Measurements from ENCODE around the gene MYH10. TPM values are rescaled to one million over a fixed set of nuclear protein-coding genes. Genes with fewer than 3 reads are reported as not detected.

Gene MYH10
- total RNA-seq, 2 donors from 2014 or later = 13.9 to 34.7 TPM

DNA sequence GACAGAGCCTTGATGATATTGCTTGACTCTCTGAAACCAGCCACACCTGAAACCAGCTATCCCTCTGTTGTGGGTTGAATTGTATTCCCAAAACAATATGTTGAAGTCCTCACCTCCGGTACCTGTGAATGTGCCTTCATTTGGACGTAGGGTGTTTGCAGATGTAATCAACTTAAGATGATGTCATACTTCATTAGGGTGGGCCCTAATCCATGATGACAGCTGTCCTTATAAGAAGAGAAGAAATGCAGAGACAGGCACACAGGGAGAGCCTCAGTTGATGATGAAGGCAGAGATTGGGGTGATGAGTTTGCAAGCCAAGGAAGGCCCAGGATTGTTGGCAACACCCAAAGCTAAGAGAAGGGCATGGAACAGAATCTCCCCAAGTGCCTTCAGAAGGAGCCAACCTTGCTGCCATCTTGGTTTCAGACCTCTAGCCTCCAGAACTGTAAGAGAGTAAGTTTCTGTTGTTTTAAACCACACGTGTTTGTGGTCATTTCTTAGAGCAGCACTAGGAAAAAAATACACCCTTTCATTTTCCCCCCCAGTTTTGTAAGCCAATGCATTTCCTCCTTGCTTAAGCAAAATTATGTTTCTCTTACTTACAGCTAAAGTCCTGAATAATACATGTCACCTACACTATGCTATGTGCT lies 29.4 kb upstream of the MYH10 start:
- Mint-ChIP-seq H3K9me3 (peaks cover 9% of the 10 kb centered on the region), H3K27ac (no peak overlapping the region), H3K4me3 (no peak overlapping the region), H3K27me3 (peaks cover 4% of the 10 kb centered on the region), H3K4me1 (peaks cover 4% of the 10 kb centered on the region), H3K36me3 (ENCODE audit: low read depth) (no peaks in the 10 kb centered on the region)
- ATAC-seq (replicated peaks) = no peak

DNA sequence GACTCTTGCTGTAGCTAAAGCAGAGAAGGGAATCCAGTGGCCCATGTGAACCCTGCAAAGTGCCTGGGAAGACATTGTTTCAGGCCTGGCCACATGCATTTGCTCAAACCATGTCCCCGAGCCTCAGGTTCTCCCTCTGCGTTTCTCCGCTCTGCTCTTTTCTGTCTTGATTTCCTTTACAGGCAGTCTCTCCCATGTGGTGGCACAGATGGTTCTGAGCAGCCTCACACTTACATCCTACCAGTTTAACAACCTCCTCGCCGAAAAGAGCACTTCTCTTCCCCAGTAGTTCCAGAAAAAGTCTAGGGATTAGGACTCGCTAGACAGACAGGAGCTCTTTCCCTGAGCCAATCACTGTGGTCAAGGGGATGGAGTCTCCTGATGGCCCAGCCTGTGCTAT lies 28.3 kb upstream of the MYH10 start:
- no peak for ATAC-seq (replicated peaks)
- Mint-ChIP-seq H3K27ac (no peak overlapping the region), H3K4me1 (peaks cover 4% of the 10 kb centered on the region), H3K36me3 (ENCODE audit: low read depth) (no peaks in the 10 kb centered on the region), H3K4me3 (no peak overlapping the region), H3K27me3 (peaks cover 4% of the 10 kb centered on the region), H3K9me3 (peaks cover 9% of the 10 kb centered on the region)

DNA sequence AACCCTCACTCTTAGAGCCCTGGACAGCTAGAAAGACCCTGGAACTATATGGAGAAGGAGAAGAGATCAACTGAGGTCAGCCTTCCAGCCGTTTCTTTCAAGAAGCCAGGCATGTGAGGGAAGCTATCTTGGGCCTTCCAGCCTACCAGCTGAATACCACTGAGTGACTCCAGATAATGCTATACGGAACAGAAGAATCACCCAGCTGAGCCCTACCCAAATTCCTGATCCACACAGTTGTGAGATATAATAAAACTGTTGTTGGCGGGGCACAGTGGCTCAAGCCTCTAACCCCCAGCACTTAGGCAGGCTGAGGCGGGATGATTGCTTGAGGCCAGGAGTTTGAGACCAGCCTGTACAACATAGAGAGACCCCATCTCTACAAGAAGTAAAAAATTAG lies 26.2 kb upstream of the MYH10 start:
- no peak for ATAC-seq (replicated peaks)
- Mint-ChIP-seq H3K27me3 (peaks cover 6% of the 10 kb centered on the region), H3K4me3 (no peak overlapping the region), H3K36me3 (ENCODE audit: low read depth) (no peaks in the 10 kb centered on the region), H3K4me1 (peaks cover 4% of the 10 kb centered on the region), H3K9me3 (peaks cover 9% of the 10 kb centered on the region), H3K27ac (no peak overlapping the region)

DNA sequence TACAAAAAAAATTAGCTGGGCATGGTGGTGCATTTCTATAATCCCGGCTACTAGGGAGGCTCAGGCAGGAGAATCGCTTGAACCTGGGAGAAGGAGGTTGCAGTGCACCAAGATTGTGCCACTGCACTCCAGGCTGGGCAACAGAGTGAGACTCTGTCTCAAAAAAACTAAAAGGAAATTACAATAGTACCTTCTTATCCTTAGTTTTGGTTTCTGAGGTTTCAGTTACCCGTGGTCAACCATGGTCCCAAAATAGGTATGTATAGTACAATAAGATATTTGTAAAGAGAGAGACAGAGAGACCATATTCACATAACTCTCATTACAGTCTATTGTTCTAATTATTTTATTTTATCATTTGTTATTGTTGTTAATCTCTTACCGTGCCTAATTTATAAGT lies 24.3 kb upstream of the MYH10 start:
- Mint-ChIP-seq H3K27ac (no peak overlapping the region), H3K9me3 (peaks cover 9% of the 10 kb centered on the region), H3K4me1 (peaks cover 4% of the 10 kb centered on the region), H3K36me3 (ENCODE audit: low read depth) (no peaks in the 10 kb centered on the region), H3K27me3 (peaks cover 18% of the 10 kb centered on the region), H3K4me3 (no peak overlapping the region)
- no peak for ATAC-seq (replicated peaks)

DNA sequence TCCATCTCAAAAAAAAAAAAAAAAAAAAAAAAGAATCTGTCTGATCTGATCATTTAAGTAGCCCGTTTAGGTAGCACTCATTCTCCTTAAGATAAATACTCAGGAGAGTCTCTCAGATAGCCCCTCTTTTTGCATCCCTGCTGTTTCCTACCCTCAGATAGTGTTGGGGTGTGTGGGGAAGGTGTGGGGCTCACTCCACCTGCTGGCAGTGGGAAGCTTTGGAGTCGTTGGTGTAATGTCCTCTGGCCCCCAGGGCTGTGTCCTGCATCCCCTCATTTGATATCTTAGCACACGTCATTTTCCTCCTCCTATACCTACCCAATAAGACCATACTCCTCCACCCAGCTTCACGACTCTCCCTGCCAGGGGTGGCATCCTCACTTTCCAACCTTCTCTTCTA lies 20.5 kb upstream of the MYH10 start:
- Mint-ChIP-seq H3K36me3 (ENCODE audit: low read depth) (no peaks in the 10 kb centered on the region), H3K9me3 (no peaks in the 10 kb centered on the region), H3K4me3 (no peak overlapping the region), H3K27me3 (peaks cover 34% of the 10 kb centered on the region), H3K4me1 (no peaks in the 10 kb centered on the region), H3K27ac (no peak overlapping the region)
- no peak for ATAC-seq (replicated peaks)

DNA sequence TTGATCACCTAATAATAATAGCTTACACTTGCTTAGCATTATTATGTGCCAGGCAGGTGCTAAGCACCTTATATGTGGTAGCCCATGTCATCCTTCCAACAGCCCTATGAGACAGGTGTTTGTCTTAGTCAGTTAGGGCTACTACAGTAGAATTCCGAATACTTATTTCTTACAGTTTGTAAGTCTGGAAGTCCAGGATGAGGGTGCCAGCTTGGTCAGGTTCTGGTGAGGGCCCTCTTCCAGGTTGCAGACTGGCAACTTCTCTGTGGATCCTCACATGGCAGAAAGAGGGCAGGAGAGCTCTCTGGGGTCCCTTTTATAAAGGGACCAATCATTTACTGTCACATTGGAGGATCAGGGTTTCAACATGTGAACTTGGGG lies 19.6 kb upstream of the MYH10 start:
- ATAC-seq (replicated peaks) = no peak
- peaks cover 42% of the 10 kb centered on the region for H3K27me3 Mint-ChIP-seq
- H3K36me3 Mint-ChIP-seq (ENCODE audit: low read depth) = no peaks in the 10 kb centered on the region
- no peak overlapping the region for H3K4me3 Mint-ChIP-seq
- H3K27ac Mint-ChIP-seq = no peak overlapping the region
- no peaks in the 10 kb centered on the region for H3K4me1 Mint-ChIP-seq
- no peaks in the 10 kb centered on the region for H3K9me3 Mint-ChIP-seq

DNA sequence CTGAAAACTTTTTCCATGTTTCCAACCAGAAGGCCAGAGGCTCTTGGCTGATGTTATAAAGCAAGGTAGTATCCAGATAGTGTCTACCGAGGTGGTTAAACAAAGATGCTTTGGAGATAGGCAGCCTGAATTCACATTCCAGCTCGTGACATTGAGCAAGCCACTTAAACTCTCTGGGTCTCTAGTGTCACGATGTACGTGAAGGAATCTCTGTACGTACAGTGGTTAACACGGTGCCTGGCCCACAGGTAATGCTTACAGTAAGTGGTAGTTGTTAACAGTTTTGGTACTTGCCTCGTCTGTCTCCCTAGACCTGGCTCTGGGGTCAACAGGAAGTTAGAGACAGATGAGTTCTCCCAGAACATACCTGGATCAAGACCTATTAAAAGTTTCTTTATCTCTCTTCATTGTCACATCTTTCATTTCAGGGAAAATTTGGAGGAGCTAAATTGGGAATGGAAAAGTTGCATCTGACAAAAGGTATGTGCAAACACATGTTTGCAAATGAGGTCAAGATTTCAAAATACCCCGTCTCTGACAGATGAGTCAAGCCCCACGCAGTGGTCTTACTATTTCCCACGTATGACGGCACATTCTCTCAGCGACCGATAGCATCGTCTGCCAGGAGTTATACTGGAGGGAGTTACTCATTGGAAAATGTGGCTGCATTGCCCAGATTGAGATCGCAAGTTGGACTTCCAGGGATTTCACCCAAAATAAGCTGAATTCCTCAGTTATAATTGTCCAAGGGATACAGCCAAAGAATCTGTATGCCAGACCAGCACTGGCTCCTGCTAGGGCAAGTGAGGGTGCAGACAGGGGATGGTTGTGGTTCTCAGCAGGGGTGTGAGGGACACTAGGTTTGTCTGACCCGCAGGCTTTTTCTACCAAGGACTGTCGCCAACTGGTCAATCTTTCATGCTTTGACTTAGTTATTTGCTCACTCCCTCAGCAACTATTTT lies 18.9 kb upstream of the MYH10 start:
- Mint-ChIP-seq H3K4me3 (no peak overlapping the region), H3K36me3 (ENCODE audit: low read depth) (no peaks in the 10 kb centered on the region), H3K9me3 (no peaks in the 10 kb centered on the region), H3K4me1 (no peaks in the 10 kb centered on the region), H3K27ac (no peak overlapping the region), H3K27me3 (peaks cover 47% of the 10 kb centered on the region)
- no peak for ATAC-seq (replicated peaks)

DNA sequence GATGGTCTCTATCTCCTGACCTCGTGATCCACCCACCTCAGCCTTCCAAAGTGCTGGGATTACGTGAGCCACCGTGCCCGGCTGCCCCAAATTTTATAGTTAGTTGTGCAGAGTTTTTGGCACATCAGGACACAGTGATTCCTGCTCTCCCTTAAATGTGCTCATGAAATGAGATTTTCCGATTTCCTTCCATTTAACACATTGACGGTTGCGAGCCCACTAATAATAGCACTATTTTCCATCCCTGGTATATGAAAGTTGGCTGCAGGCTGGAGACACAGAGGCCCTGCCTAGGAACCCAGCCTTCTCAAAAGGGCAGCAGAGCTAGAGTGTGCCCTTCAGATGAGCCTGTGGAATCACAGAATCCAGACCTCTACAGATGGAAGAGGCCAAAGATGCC lies 17.4 kb upstream of the MYH10 start:
- Mint-ChIP-seq H3K27ac (no peak overlapping the region), H3K4me3 (no peak overlapping the region), H3K36me3 (ENCODE audit: low read depth) (no peaks in the 10 kb centered on the region), H3K9me3 (no peaks in the 10 kb centered on the region), H3K27me3 (peaks cover 47% of the 10 kb centered on the region), H3K4me1 (no peaks in the 10 kb centered on the region)
- ATAC-seq (replicated peaks) = no peak

DNA sequence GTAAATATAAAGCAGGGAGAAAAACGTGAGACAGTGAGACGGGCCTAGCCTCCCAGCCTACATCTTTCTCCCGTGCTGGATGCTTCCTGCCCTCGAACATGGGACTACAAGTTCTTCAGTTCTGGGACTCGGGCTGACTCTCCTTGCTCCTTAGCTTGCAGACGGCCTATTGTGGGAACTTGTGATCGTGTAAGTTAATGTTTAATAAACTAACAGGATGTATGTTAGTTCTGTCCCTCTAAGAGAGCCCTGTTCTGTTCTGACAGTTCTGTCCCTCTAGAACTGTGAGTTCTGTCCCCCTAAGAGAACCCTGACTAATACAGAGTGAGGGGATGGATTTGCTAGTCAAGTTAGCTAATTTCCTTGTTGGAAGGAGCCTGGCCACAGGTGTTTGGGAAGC lies 16.7 kb upstream of the MYH10 start:
- Mint-ChIP-seq H3K9me3 (no peaks in the 10 kb centered on the region), H3K27me3 (peaks cover 47% of the 10 kb centered on the region), H3K4me1 (no peaks in the 10 kb centered on the region), H3K27ac (no peak overlapping the region), H3K4me3 (no peak overlapping the region), H3K36me3 (ENCODE audit: low read depth) (no peaks in the 10 kb centered on the region)
- ATAC-seq (replicated peaks) = no peak

DNA sequence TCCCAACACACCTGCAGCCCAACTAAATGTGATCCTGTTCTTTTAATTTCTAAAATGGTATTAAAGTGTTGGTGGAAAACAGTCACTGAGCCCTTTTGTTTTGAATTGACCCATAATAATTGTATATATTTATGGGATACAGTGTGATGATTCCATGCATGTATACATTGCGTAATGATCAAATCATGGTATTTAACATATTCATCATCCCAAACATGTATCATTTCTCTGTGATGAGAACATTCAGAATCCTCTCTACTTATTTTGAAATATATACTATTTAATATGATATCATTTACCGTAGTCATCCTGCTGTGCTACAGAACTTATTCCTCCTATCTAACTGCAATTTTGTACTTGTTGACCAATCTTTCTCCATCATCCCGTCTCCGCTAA lies 14.0 kb upstream of the MYH10 start:
- no peak for ATAC-seq (replicated peaks)
- no peak overlapping the region for H3K4me3 Mint-ChIP-seq
- no peaks in the 10 kb centered on the region for H3K9me3 Mint-ChIP-seq
- no peaks in the 10 kb centered on the region for H3K36me3 Mint-ChIP-seq (ENCODE audit: low read depth)
- H3K4me1 Mint-ChIP-seq = no peaks in the 10 kb centered on the region
- peaks cover 32% of the 10 kb centered on the region for H3K27me3 Mint-ChIP-seq
- no peak overlapping the region for H3K27ac Mint-ChIP-seq

DNA sequence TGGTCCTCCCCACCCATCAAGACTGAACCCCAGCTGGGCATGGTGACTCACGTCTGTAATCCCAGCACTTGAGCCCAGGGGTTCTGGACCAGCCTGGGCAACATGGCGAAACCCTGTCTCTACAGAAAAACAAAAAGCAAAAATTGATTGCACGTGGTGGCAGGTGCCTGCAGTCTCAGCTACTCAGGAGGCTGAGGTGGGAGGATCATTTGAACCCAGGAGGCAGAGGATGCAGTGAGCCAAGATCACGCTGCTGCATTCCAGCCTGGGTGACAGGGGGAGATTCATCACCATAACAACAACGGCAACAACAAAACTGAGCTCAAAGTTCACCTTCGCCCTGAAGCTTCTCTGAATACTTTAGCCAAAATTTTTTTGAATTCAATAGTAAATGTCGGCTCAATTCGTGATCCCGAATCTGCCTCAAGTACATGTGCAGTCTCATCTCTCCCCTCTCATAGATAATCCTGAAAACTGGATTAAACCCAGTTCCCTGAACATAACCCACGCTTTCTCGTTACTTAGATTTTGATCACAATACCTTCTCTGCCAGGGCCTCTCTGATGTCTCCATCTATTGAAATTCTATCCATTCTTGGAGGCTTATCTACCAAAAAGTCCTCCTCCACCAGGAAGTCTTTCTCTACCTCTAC lies 13.5 kb upstream of the MYH10 start:
- H3K9me3 Mint-ChIP-seq = no peaks in the 10 kb centered on the region
- no peak overlapping the region for H3K27ac Mint-ChIP-seq
- H3K27me3 Mint-ChIP-seq = peaks cover 28% of the 10 kb centered on the region
- no peak overlapping the region for H3K4me3 Mint-ChIP-seq
- no peak for ATAC-seq (replicated peaks)
- H3K36me3 Mint-ChIP-seq (ENCODE audit: low read depth) = no peaks in the 10 kb centered on the region
- H3K4me1 Mint-ChIP-seq = no peaks in the 10 kb centered on the region

DNA sequence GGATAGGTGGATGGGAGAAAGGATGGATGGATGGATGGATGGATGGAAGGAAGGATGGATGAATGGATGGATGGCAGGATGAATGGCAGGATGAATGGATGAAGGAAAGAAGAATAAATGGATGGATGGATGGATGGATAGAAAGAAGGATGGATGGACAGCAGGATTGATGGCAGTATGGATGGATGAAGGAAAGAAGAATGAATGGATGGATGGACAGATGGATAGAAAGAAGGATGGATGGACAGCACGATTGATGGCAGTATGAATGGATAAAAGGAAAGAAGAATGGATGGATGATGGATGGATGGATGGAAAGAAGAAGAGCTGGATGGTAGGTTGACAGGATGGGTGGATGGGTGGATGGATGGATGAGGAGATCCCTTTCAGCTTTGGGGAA lies 9.2 kb upstream of the MYH10 start:
- H3K4me3 Mint-ChIP-seq = no peak overlapping the region
- H3K9me3 Mint-ChIP-seq = no peaks in the 10 kb centered on the region
- no peak overlapping the region for H3K27ac Mint-ChIP-seq
- no peaks in the 10 kb centered on the region for H3K4me1 Mint-ChIP-seq
- peaks cover 10% of the 10 kb centered on the region for H3K27me3 Mint-ChIP-seq
- ATAC-seq (replicated peaks) = no peak
- H3K36me3 Mint-ChIP-seq (ENCODE audit: low read depth) = no peaks in the 10 kb centered on the region

DNA sequence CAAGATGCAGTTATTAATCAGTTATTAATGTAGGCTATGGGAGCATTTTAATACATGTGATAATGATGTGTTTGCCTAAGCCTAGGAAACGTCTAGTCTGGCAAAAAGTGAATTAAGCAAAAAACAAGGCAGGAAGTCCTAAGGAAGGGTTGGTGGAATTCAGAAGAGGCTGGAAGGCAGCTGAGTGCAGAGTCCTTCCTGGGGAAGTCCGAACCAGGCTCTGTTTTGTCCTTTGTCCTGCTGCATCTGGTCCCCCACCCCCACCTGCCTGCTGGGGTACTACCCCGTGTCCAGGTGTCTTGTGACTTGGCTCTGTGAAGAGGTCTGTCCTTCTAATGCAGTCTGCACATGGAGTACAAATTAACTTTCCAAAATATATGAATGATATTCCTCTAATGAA lies 1.5 kb upstream of the MYH10 start:
- no peak overlapping the region for H3K4me3 Mint-ChIP-seq
- no peaks in the 10 kb centered on the region for H3K4me1 Mint-ChIP-seq
- peaks cover 29% of the 10 kb centered on the region for H3K27me3 Mint-ChIP-seq
- H3K9me3 Mint-ChIP-seq = no peaks in the 10 kb centered on the region
- no peak overlapping the region for H3K27ac Mint-ChIP-seq
- peaks cover 9% of the 10 kb centered on the region for H3K36me3 Mint-ChIP-seq (ENCODE audit: low read depth)
- no peak for ATAC-seq (replicated peaks)

DNA sequence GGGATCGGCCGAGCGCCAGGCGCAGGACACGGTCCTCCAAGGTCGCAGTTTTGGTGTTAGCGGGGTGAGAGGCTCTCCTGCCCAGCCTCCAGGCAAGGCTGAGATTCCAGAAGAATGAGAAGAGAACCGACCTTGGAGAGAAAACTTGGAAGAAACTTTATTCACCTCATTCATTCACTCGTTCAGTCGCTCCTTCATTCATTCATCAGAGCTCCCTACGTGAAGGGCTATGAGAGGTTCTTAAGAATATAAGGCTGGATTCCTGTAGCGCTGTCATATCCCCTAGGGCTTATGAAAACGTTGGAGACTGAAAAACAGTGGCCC lies 991 bp upstream of the MYH10 start:
- no peaks in the 10 kb centered on the region for H3K9me3 Mint-ChIP-seq
- H3K36me3 Mint-ChIP-seq (ENCODE audit: low read depth) = peaks cover 9% of the 10 kb centered on the region
- peak overlapping the region; percentile 94 for H3K4me3 Mint-ChIP-seq
- no peaks in the 10 kb centered on the region for H3K4me1 Mint-ChIP-seq
- no peak overlapping the region for H3K27ac Mint-ChIP-seq
- ATAC-seq (replicated peaks) = no peak
- H3K27me3 Mint-ChIP-seq = peaks cover 29% of the 10 kb centered on the region

Measured in activated T-helper 17 cell treated with anti-CD3 and anti-CD28 coated beads, Interleukin-2, amount 50 U/mL, for 72 hours (primary cell).